ENCODE measurements around the gene ENOSF1. TPM values are rescaled to one million over a fixed set of nuclear protein-coding genes. Genes with fewer than 3 reads are reported as not detected.

The ENOSF1 gene
- total and polyA plus RNA-seq, 2 of the 13 experiments (the other 11 are each of a cell fraction or from before 2014, with no cell fraction given): 37.6 to 40.1 TPM

- in situ Hi-C loops (cut with HindIII; ENCODE audit: extremely low pct_ligation_motif_present, low pct_unique_long_range_greater_than_20kb): no loop called here
- no peak for FAIRE-seq
- H3K4me1 ChIP-seq (ENCODE audit: insufficient read depth, low read length): peaks cover 12% of the 10 kb centered on the region; the same call in 1 of the 2 replicates
- peaks cover 20 to 77% of the 10 kb centered on the region in 2 experiments for H3K36me3 ChIP-seq (replicated peaks in 1 of 2; ENCODE audit: control insufficient read depth in 1 of 2, insufficient read depth in 2 of 2, low read length in 2 of 2)
- H3K4me3 ChIP-seq (replicated peaks in 1 of 3; ENCODE audit: insufficient read depth in 1 of 3, low read depth in 2 of 3, low read length in 3 of 3): no peak overlapping the region
- CTCF ChIA-PET (ENCODE audit: low intra/inter-chr PET ratio, low total read pairs): no interaction called here
- H2AFZ ChIP-seq (ENCODE audit: low read length): no peak overlapping the region
- intact Hi-C loops (cut with micrococcal nuclease; ENCODE audit: unreplicated experiment): no loop called here
- no peak for DNase-seq (ENCODE audit: low spot score)
- 99% methylated on average over 11 of the region's 11 CpGs for WGBS (ENCODE audit: low lambda C conversion rate)
- peaks cover 9% of the 10 kb centered on the region for H3K79me2 ChIP-seq (ENCODE audit: insufficient read depth, low read length)
- no peak overlapping the region for H3K27ac ChIP-seq (ENCODE audit: extremely low read length, insufficient read depth, low read length)
- no peak overlapping the region for H3K4me2 ChIP-seq (ENCODE audit: low read depth, low read length)
- peaks cover 3% of the 10 kb centered on the region; the same call in 1 of the 2 replicates for H4K20me1 ChIP-seq (ENCODE audit: insufficient read depth, low read length)
- POLR2A ChIA-PET: interaction anchor here (1.0 kb wide), 1 partner anchor 12 kb away, joined by 4 read pairs; no protein-coding TSS in a partner anchor
- no peak for ATAC-seq
- no peak overlapping the region for H3K9ac ChIP-seq (ENCODE audit: insufficient read depth, low read depth, low read length)
- no peaks in the 10 kb centered on the region for H3K9me3 ChIP-seq (ENCODE audit: low read length)
- no TSS peak for BruUV-seq (replicated peaks)
- H3K27me3 ChIP-seq (ENCODE audit: control insufficient read depth in 1 of 2, insufficient read depth in 2 of 2, low read length in 2 of 2): no peaks in the 10 kb centered on the region
- TF ChIP-seq SIN3A (IDR thresholded peaks at IDR 0.05; ENCODE audit: borderline replicate concordance, low read depth, low read length) (no peak), ZNF879 (CRISPR knock-in tag; IDR thresholded peaks at IDR 0.05) (no peak), ZNF672 (CRISPR knock-in tag; IDR thresholded peaks at IDR 0.05) (no peak), ZNF143 (CRISPR knock-in tag; IDR thresholded peaks at IDR 0.05) (no peak), ZNF441 (CRISPR knock-in tag; IDR thresholded peaks at IDR 0.05; ENCODE audit: borderline replicate concordance) (no peak), RARG (CRISPR knock-in tag; IDR thresholded peaks at IDR 0.05; ENCODE audit: low read depth) (no peak), KLF13 (CRISPR knock-in tag; IDR thresholded peaks at IDR 0.05) (no peak), RBM22 (optimal IDR thresholded peaks at IDR 0.05; ENCODE audit: low read length) (peak; percentile 74), U2AF1 (optimal IDR thresholded peaks at IDR 0.05; ENCODE audit: low read depth, low read length) (no peak), ZNF275 (CRISPR knock-in tag; IDR thresholded peaks at IDR 0.05; ENCODE audit: borderline replicate concordance) (no peak), FOXA1 (IDR thresholded peaks at IDR 0.05) (no peak), FOXA1 (CRISPR knock-in tag; IDR thresholded peaks at IDR 0.05) (no peak), GMEB2 (CRISPR knock-in tag; IDR thresholded peaks at IDR 0.05; ENCODE audit: low read depth) (no peak)
- TF ChIP-seq, protein P1, sequence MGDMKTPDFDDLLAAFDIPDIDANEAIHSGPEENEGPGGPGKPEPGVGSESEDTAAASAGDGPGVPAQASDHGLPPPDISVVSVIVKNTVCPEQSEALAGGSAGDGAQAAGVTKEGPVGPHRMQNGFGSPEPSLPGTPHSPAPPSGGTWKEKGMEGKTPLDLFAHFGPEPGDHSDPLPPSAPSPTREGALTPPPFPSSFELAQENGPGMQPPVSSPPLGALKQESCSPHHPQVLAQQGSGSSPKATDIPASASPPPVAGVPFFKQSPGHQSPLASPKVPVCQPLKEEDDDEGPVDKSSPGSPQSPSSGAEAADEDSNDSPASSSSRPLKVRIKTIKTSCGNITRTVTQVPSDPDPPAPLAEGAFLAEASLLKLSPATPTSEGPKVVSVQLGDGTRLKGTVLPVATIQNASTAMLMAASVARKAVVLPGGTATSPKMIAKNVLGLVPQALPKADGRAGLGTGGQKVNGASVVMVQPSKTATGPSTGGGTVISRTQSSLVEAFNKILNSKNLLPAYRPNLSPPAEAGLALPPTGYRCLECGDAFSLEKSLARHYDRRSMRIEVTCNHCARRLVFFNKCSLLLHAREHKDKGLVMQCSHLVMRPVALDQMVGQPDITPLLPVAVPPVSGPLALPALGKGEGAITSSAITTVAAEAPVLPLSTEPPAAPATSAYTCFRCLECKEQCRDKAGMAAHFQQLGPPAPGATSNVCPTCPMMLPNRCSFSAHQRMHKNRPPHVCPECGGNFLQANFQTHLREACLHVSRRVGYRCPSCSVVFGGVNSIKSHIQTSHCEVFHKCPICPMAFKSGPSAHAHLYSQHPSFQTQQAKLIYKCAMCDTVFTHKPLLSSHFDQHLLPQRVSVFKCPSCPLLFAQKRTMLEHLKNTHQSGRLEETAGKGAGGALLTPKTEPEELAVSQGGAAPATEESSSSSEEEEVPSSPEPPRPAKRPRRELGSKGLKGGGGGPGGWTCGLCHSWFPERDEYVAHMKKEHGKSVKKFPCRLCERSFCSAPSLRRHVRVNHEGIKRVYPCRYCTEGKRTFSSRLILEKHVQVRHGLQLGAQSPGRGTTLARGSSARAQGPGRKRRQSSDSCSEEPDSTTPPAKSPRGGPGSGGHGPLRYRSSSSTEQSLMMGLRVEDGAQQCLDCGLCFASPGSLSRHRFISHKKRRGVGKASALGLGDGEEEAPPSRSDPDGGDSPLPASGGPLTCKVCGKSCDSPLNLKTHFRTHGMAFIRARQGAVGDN (CRISPR knock-in tag; IDR thresholded peaks at IDR 0.05): no peak
- TF ChIP-seq, protein P2, sequence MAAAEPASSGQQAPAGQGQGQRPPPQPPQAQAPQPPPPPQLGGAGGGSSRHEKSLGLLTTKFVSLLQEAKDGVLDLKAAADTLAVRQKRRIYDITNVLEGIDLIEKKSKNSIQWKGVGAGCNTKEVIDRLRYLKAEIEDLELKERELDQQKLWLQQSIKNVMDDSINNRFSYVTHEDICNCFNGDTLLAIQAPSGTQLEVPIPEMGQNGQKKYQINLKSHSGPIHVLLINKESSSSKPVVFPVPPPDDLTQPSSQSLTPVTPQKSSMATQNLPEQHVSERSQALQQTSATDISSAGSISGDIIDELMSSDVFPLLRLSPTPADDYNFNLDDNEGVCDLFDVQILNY (CRISPR knock-in tag; conservative IDR thresholded peaks at IDR 0.05): no peak
- TF ChIP-seq, protein P3, sequence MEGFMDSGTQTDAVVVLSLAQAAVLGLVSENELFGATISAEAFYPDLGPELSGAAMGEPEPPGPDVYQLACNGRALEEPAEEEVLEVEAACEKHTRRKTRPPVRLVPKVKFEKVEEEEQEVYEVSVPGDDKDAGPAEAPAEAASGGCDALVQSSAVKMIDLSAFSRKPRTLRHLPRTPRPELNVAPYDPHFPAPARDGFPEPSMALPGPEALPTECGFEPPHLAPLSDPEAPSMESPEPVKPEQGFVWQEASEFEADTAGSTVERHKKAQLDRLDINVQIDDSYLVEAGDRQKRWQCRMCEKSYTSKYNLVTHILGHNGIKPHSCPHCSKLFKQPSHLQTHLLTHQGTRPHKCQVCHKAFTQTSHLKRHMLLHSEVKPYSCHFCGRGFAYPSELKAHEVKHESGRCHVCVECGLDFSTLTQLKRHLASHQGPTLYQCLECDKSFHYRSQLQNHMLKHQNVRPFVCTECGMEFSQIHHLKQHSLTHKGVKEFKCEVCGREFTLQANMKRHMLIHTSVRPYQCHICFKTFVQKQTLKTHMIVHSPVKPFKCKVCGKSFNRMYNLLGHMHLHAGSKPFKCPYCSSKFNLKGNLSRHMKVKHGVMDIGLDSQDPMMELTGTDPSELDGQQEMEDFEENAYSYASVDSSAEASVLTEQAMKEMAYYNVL (CRISPR knock-in tag; IDR thresholded peaks at IDR 0.05; ENCODE audit: borderline replicate concordance): no peak
These were observed 41.9 kb downstream of the ENOSF1 start for GRCh38 chr18:670522-670921.

All from HepG2 (cell line).